GM23248 (cell line): ENCODE results near the gene TMEM45B. TPM values are rescaled to one million over a fixed set of nuclear protein-coding genes. Genes with fewer than 3 reads are reported as not detected.
"Not testable (repeated sequence)": the region's sequence is repeated elsewhere in the genome, so short reads cannot be mapped to it uniquely, and the experiment has no call there.

ENCODE experiments used
- DNase-seq: peaks from one replicate; pipeline ENCODE4 v3.0.0-alpha.2; 2015
- H2AFZ ChIP-seq: fragments of 200-600 bp; sonication (generic); 2 replicates; pipeline ENCODE4 v1.6.1; 2016; ENCODE audit warnings: antibody characterized with exemption
- H3F3A ChIP-seq: fragments of 200-600 bp; sonication (generic); 2 replicates; pipeline ENCODE4 v1.6.1; 2016; ENCODE audit warnings: mild to moderate bottlenecking, antibody characterized with exemption, mixed run types; ENCODE audit not compliant: insufficient read depth
- H3K27ac ChIP-seq: fragments of 200-600 bp; sonication (generic); 2 replicates; pipeline ENCODE4 v1.5.1; 2016; ENCODE audit warnings: mild to moderate bottlenecking
- H3K27me3 ChIP-seq: fragments of 200-600 bp; sonication (generic); replicated peaks from 2 replicates; pipeline ENCODE4 v1.6.1; 2016; ENCODE audit warnings: mild to moderate bottlenecking; ENCODE audit not compliant: insufficient read depth
- H3K36me3 ChIP-seq: fragments of 200-600 bp; sonication (generic); 2 replicates; pipeline ENCODE4 v1.6.1; 2016; ENCODE audit warnings: low read depth, mild to moderate bottlenecking
- H3K4me1 ChIP-seq: fragments of 200-600 bp; sonication (generic); 2 replicates; pipeline ENCODE4 v1.6.1; 2016; ENCODE audit warnings: mild to moderate bottlenecking; ENCODE audit not compliant: insufficient read depth
- H3K4me2 ChIP-seq: fragments of 200-600 bp; sonication (generic); one replicate; pipeline ENCODE4 v1.6.1; 2016; ENCODE audit warnings: mild to moderate bottlenecking; ENCODE audit not compliant: unreplicated experiment
- H3K4me3 ChIP-seq: fragments of 200-600 bp; sonication (generic); 2 replicates; pipeline ENCODE4 v1.5.1; 2016; ENCODE audit warnings: mild to moderate bottlenecking
- H3K79me2 ChIP-seq: fragments of 200-600 bp; sonication (generic); 2 replicates; pipeline ENCODE4 v1.6.1; 2016; ENCODE audit warnings: mild to moderate bottlenecking; ENCODE audit not compliant: insufficient read depth
- H3K9ac ChIP-seq: fragments of 200-600 bp; sonication (generic); 2 replicates; pipeline ENCODE4 v1.6.1; 2016; ENCODE audit warnings: mild to moderate bottlenecking
- H3K9me2 ChIP-seq: fragments of 200-600 bp; sonication (generic); 2 replicates; pipeline ENCODE4 v1.6.1; 2016; ENCODE audit warnings: mixed run types, mild to moderate bottlenecking, moderate library complexity; ENCODE audit not compliant: insufficient read depth
- H3K9me3 ChIP-seq: fragments of 200-600 bp; sonication (generic); one replicate; pipeline ENCODE4 v1.6.1; 2017; ENCODE audit warnings: low read depth
- H4K20me1 ChIP-seq: fragments of 200-600 bp; sonication (generic); 2 replicates; pipeline ENCODE4 v1.6.0; 2016; ENCODE audit not compliant: insufficient read depth
- EZH2 ChIP-seq: fragments of 200-600 bp; sonication (generic); IDR thresholded peaks from 2 replicates; pipeline ENCODE4 v1.6.1; 2018; ENCODE audit warnings: antibody characterized with exemption, mild to moderate bottlenecking; ENCODE audit not compliant: insufficient read depth, poor library complexity, severe bottlenecking
- EZH2phosphoT487 ChIP-seq: fragments of 200-600 bp; sonication (generic); IDR thresholded peaks from 2 replicates; pipeline ENCODE4 v1.6.1; 2018; ENCODE audit warnings: antibody characterized with exemption, moderate library complexity, mild to moderate bottlenecking, low read depth; ENCODE audit not compliant: insufficient read depth
- WGBS, 2 experiments: methylation state at CpG; one replicate each; pipeline ENCODE4 v1.1.6; 2015 to 2017; ENCODE audit warnings: low lambda C conversion rate in 2 of 2, low coverage in 1 of 2; ENCODE audit errors: missing lambda C conversion rate in 2 of 2; 5-methylcytosine and 5-hydroxymethylcytosine counted together
- in situ Hi-C: fragments of 300-500 bp; cut with MboI; formaldehyde crosslinking; loops from 2 replicates; pipeline ENCODE4 v1.15.0; 2020
- polyA plus RNA-seq: library from polyadenylated mRNA; unstranded; fragments of >200 nt; fragmentation: Nextera tagmentation; extraction: Ambion mirVana; gene quantifications from 2 replicates; pipeline ENCODE4 v1.2.1, GENCODE V29; 2016
- total RNA-seq: library from RNA; depleted of rRNA; stranded (reverse); fragments of >200 nt; shearing (Covaris generic); gene quantifications from 2 replicates; pipeline ENCODE4 v1.2.3, GENCODE V29; 2014

TMEM45B gene
- total and polyA plus RNA-seq, 2 experiments from 2014 or later = not detected

GRCh38 chr11:129785383-129786111 lies 30.1 kb upstream of the TMEM45B start:
- 26 to 27% methylated on average over 3 of the region's 3 CpGs for WGBS, 2 experiments
- Histone ChIP-seq H3K4me3 (no peak overlapping the region), H3K9me2 (no peaks in the 10 kb centered on the region), H3K79me2 (no peaks in the 10 kb centered on the region), H3K4me1 (no peaks in the 10 kb centered on the region), H4K20me1 (no peaks in the 10 kb centered on the region), H3K9me3 (no peaks in the 10 kb centered on the region), H3K9ac (no peak overlapping the region), H3F3A (no peaks in the 10 kb centered on the region), H2AFZ (no peak overlapping the region), H3K27ac (no peak overlapping the region), H3K36me3 (no peaks in the 10 kb centered on the region), H3K27me3 (peaks cover 57% of the 10 kb centered on the region), H3K4me2 (no peak overlapping the region)
- TF ChIP-seq EZH2phosphoT487 (no peak), EZH2 (no peak)
- DNase-seq = peak; percentile 34
- in situ Hi-C loops = no loop called here

GRCh38 chr11:129786112-129786416 lies 29.6 kb upstream of the TMEM45B start:
- WGBS, 2 experiments = 43 to 46% methylated on average over 2 of the region's 2 CpGs
- H3F3A ChIP-seq, H3K9me3 ChIP-seq, H3K4me2 ChIP-seq, H3K9ac ChIP-seq, DNase-seq, H4K20me1 ChIP-seq, H3K9me2 ChIP-seq, H3K36me3 ChIP-seq, H3K79me2 ChIP-seq, in situ Hi-C loops, H3K4me1 ChIP-seq, H2AFZ ChIP-seq, H3K4me3 ChIP-seq, H3K27ac ChIP-seq: not testable (repeated sequence)
- peaks cover 60% of the 10 kb centered on the region for H3K27me3 ChIP-seq

- H3K36me3 ChIP-seq = no peaks in the 10 kb centered on the region
- H3K4me2 ChIP-seq = no peak overlapping the region
- no peak overlapping the region for H3K4me3 ChIP-seq
- H3K9me2 ChIP-seq = no peaks in the 10 kb centered on the region
- no peaks in the 10 kb centered on the region for H3K9me3 ChIP-seq
- WGBS, 2 experiments = 54 to 68% methylated on average over 2 of the region's 2 CpGs
- H3K79me2 ChIP-seq = no peaks in the 10 kb centered on the region
- no peak overlapping the region for H3K9ac ChIP-seq
- TF ChIP-seq EZH2 (no peak), EZH2phosphoT487 (no peak)
- no peak overlapping the region for H3K27ac ChIP-seq
- no peaks in the 10 kb centered on the region for H3F3A ChIP-seq
- DNase-seq = no peak
- H3K4me1 ChIP-seq = no peaks in the 10 kb centered on the region
- no peaks in the 10 kb centered on the region for H4K20me1 ChIP-seq
- H2AFZ ChIP-seq = no peak overlapping the region
- H3K27me3 ChIP-seq = peaks cover 72% of the 10 kb centered on the region
- in situ Hi-C loops = no loop called here
Measured at GRCh38 chr11:129787532-129788155, 28.0 kb upstream of the TMEM45B start.

GRCh38 chr11:129788278-129788677 lies 27.4 kb upstream of the TMEM45B start:
- Histone ChIP-seq H3F3A (no peaks in the 10 kb centered on the region), H3K36me3 (no peaks in the 10 kb centered on the region), H2AFZ (no peak overlapping the region), H3K4me3 (no peak overlapping the region), H4K20me1 (no peaks in the 10 kb centered on the region), H3K79me2 (no peaks in the 10 kb centered on the region), H3K27ac (no peak overlapping the region), H3K9ac (no peak overlapping the region), H3K9me2 (no peaks in the 10 kb centered on the region), H3K9me3 (no peaks in the 10 kb centered on the region), H3K27me3 (peaks cover 67% of the 10 kb centered on the region), H3K4me1 (no peaks in the 10 kb centered on the region), H3K4me2 (no peak overlapping the region)
- in situ Hi-C loops = no loop called here
- DNase-seq = no peak
- WGBS, 2 experiments = 40 to 51% methylated on average over 2 of the region's 2 CpGs
- TF ChIP-seq EZH2 (no peak), EZH2phosphoT487 (no peak)
